Heart right ventricle (tissue), 16 donors: Measurements from ENCODE around the gene GRIK4. TPM values are rescaled to one million over a fixed set of nuclear protein-coding genes. Genes with fewer than 3 reads are reported as not detected.

Source experiments
- ATAC-seq, 8 donors: fragments of 200-7000 bp; cut with Tn5 transposase; one replicate each; pipeline ENCODE4 v1.9.1; 2020; ENCODE audit warnings: mild to moderate bottlenecking in 8 of 8, moderate library complexity in 8 of 8, moderate number of reproducible peaks in 1 of 8
- DNase-seq, 2 donors: peaks; one replicate each; pipeline ENCODE4 v3.0.0-alpha.2; 2020
- H3K27ac ChIP-seq, 10 donors: fragments of 200-600 bp; sonication (generic) in 2 of 10; one replicate each; pipeline versions ENCODE4 v1.5.0 to v1.8.0; 2020 to 2022; ENCODE audit warnings: mild to moderate bottlenecking in 3 of 10
- H3K27me3 ChIP-seq, 7 donors: fragments of 200-600 bp; one replicate each; pipeline ENCODE4 v1.8.0; 2021 to 2022; ENCODE audit warnings: mild to moderate bottlenecking in 2 of 7
- H3K36me3 ChIP-seq, 9 donors: fragments of 200-600 bp; sonication (generic) in 1 of 9; one replicate each; pipeline versions ENCODE4 v1.5.0 to v1.8.0; 2020 to 2022; ENCODE audit warnings: mild to moderate bottlenecking in 2 of 9
- H3K4me1 ChIP-seq, 9 donors: fragments of 200-600 bp; sonication (generic) in 1 of 9; one replicate each; pipeline versions ENCODE4 v1.5.0 to v1.8.0; 2020 to 2022; ENCODE audit warnings: mild to moderate bottlenecking in 4 of 9
- H3K4me3 ChIP-seq, 10 donors: fragments of 200-600 bp; sonication (generic) in 2 of 10; one replicate each; pipeline versions ENCODE4 v1.5.0 to v1.8.0; 2020 to 2022; ENCODE audit warnings: mild to moderate bottlenecking in 7 of 10, moderate library complexity in 2 of 10
- H3K9me3 ChIP-seq, 11 donors: fragments of 200-600 bp in 10 of 11; sonication (generic) in 2 of 11; one replicate each; pipeline versions ENCODE4 v1.5.0 to v1.8.0; 2013 to 2022; ENCODE audit warnings: mild to moderate bottlenecking in 2 of 11, control low read depth in 1 of 11, moderate library complexity in 1 of 11
- CTCF ChIP-seq, 9 donors: fragments of 200-600 bp; sonication (generic) in 2 of 9; IDR thresholded peaks; one replicate each; pipeline versions ENCODE4 v1.5.0 to v1.8.0; 2021 to 2022; ENCODE audit warnings: antibody characterized with exemption in 9 of 9, mild to moderate bottlenecking in 5 of 9, moderate library complexity in 1 of 9
- WGBS, 2 donors: extraction: QIAGEN DNeasy Blood & Tissue Kit; methylation state at CpG; one replicate each; pipeline ENCODE4 v1.1.7; 2013; ENCODE audit warnings: inconsistent platforms in 1 of 2; 5-methylcytosine and 5-hydroxymethylcytosine counted together
- intact Hi-C, 10 donors: fragments of 100-400 bp; cut with DNase I; formaldehyde crosslinking; loops; one replicate each; pipeline versions ENCODE4 v1.11.1 to v1.14.2; 2022
- polyA plus RNA-seq, 2 donors: library from polyadenylated mRNA; stranded (reverse); fragments of 200-250 nt; gene quantifications; one replicate each; pipeline ENCODE4 v1.2.3, GENCODE V29; 2013
- total RNA-seq, 10 donors: library from RNA; stranded (reverse); fragmentation: NEBNext Ultra II Directional in 3 of 10; extraction: Animal tissue kit (Norgen Biotek cat#: 25700) in 3 of 10; gene quantifications; one replicate each; pipeline versions ENCODE4 v1.2.1 to v1.2.4, GENCODE V29; 2021 to 2023
- donor health status: Arrhythmogenic right ventricular cardiomyopathy.
- donor health status: ischemic (EF 13 %, LVEDD 7.1; RV severe dilation, severe dysfunction).
- donor health status: healthy with polysubstance abuse.
- donor health status: DM: no; HTN: yes; CAD: no.
- donor health status: DM: no; HTN: no; CAD: no.
- donor health status: ischemic (EF 25% LVEDD 6.9; RV normal size, moderate dysfunction).
- donor health status: ischemic (EF 25% LVEDD 5.7; RV mildly dilated, moderate dysfunction).
- donor health status: healthy.
- donor health status: DM: yes; HTN: yes; CAD: no.
- donor health status: Ischemic cardiomyopathy.
- donor health status: ischemic (EF 35%, LVEDD 5.7; RV mildly dilated, moderate dysfunction).
- donor health status: nonischemic (EF 11% LVEDD 7.7; RV severe dilation, severe dysfunction).
- donor health status: DM: yes; HTN: yes; CAD: no.
- donor health status: PGD.
- donor health status: ischemic (EF 29% LVEDD 5.4; RV normal size, mild dysfunction).
- donor health status: nonischemic (EF 23%, LVEDD 6.1; RV moderate dilation, normal function).

GRIK4 gene
- total and polyA plus RNA-seq, 12 donors = 0.01 to 0.85 (median 0.37) TPM; not detected in 6

- no peak overlapping the region for H3K4me3 ChIP-seq
- H3K27ac ChIP-seq = no peak overlapping the region
- WGBS, 2 donors = 68 to 87% methylated on average over 7 of the region's 7 CpGs
- H3K36me3 ChIP-seq = no peaks in the 10 kb centered on the region
- H3K4me1 ChIP-seq = peaks cover 4 to 37% (median 21%) of the 10 kb centered on the region in 9 donors
- peaks cover 0 to 9% (median 0%) of the 10 kb centered on the region in 7 donors for H3K27me3 ChIP-seq
- ATAC-seq (no peak), DNase-seq (no peak)
- intact Hi-C loops = loop anchor here in 1 of 10 donors (5.0 kb wide), 1 partner anchor 34 kb away; the partner anchor contains the start of gene GRIK4
- H3K9me3 ChIP-seq = peaks cover 0 to 15% (median 6%) of the 10 kb centered on the region in 11 donors
- TF ChIP-seq CTCF (IDR thresholded peaks at IDR 0.05) = no peak
Observed at GRCh38 chr11:120545813-120546212, 34.3 kb downstream of the GRIK4 start.

- TF ChIP-seq CTCF (IDR thresholded peaks at IDR 0.05) = no peak
- Histone ChIP-seq H3K27me3 (peaks cover 0 to 9% (median 0%) of the 10 kb centered on the region in 7 donors), H3K4me1 (peaks cover 4 to 37% (median 21%) of the 10 kb centered on the region in 9 donors), H3K4me3 (no peak overlapping the region), H3K9me3 (peaks cover 0 to 10% (median 6%) of the 10 kb centered on the region in 11 donors), H3K27ac (peak overlapping the region in 7 of 10 donors; percentile 29 to 81 (median 75)), H3K36me3 (no peaks in the 10 kb centered on the region)
- 76 to 81% methylated on average over 17 of the region's 17 CpGs for WGBS, 2 donors
- intact Hi-C loops = loop anchor here in 1 of 10 donors (5.0 kb wide), 1 partner anchor 34 kb away; the partner anchor contains the start of gene GRIK4
- peak in 1 of 8 donors; percentile 48 for ATAC-seq
- DNase-seq = no peak
Observed at GRCh38 chr11:120546312-120547205, 35.0 kb downstream of the GRIK4 start.

GRCh38 chr11:120547316-120547715 lies 35.8 kb downstream of the GRIK4 start:
- peak overlapping the region in 9 of 10 donors; percentile 50 to 87 (median 75) for H3K27ac ChIP-seq
- H3K36me3 ChIP-seq = no peaks in the 10 kb centered on the region
- H3K27me3 ChIP-seq = peaks cover 0 to 9% (median 0%) of the 10 kb centered on the region in 7 donors
- ATAC-seq = peak in 3 of 8 donors; percentile 4 to 23 (median 21)
- H3K4me3 ChIP-seq = no peak overlapping the region
- intact Hi-C loops = loop anchor here in 1 of 10 donors (5.0 kb wide), 1 partner anchor 35 kb away; the partner anchor contains the start of gene GRIK4
- 48 to 61% methylated on average over 10 of the region's 10 CpGs for WGBS, 2 donors
- peaks cover 4 to 37% (median 21%) of the 10 kb centered on the region in 9 donors for H3K4me1 ChIP-seq
- H3K9me3 ChIP-seq = peaks cover 0 to 2% (median 0%) of the 10 kb centered on the region in 11 donors
- no peak for TF ChIP-seq CTCF (IDR thresholded peaks at IDR 0.05)
- DNase-seq = no peak
